H9 (cell line): Measurements from ENCODE around the gene ZMAT3. TPM values are rescaled to one million over a fixed set of nuclear protein-coding genes. Genes with fewer than 3 reads are reported as not detected.
A peak's percentile ranks its signal among the peaks of the same experiment; 100 is the strongest.

Experiments
- DNase-seq: peaks from one replicate; pipeline ENCODE4 v3.0.0-alpha.2; 2017
- H2AFZ ChIP-seq: one replicate; pipeline ENCODE4 v1.6.1; 2013; ENCODE audit warnings: mild to moderate bottlenecking, low read length, control low read depth, moderate library complexity
- H2AK5ac ChIP-seq: 2 replicates; pipeline ENCODE4 v1.6.1; 2013; ENCODE audit warnings: low read length, control low read depth, mixed read lengths; ENCODE audit not compliant: insufficient read length
- H2BK120ac ChIP-seq: one replicate; pipeline ENCODE4 v1.6.1; 2013; ENCODE audit warnings: low read depth, mild to moderate bottlenecking, low read length, control low read depth, inconsistent platforms; ENCODE audit not compliant: poor library complexity, severe bottlenecking
- H2BK12ac ChIP-seq: 2 replicates; pipeline ENCODE4 v1.6.1; 2013; ENCODE audit warnings: low read length, control low read depth, mixed read lengths, low read depth; ENCODE audit not compliant: insufficient read length
- H2BK15ac ChIP-seq: 2 replicates; pipeline ENCODE4 v1.6.1; 2013; ENCODE audit warnings: low read depth, low read length, control low read depth
- H2BK20ac ChIP-seq: one replicate; pipeline ENCODE4 v1.6.1; 2013; ENCODE audit warnings: low read depth, mild to moderate bottlenecking, low read length, control low read depth, inconsistent platforms; ENCODE audit not compliant: poor library complexity, severe bottlenecking
- H2BK5ac ChIP-seq: 2 replicates; pipeline ENCODE4 v1.6.1; 2013; ENCODE audit warnings: low read length, control low read depth, mixed read lengths; ENCODE audit not compliant: insufficient read length
- H3K14ac ChIP-seq: 2 replicates; pipeline ENCODE4 v1.6.1; 2013; ENCODE audit warnings: low read length, control low read depth; ENCODE audit not compliant: insufficient read depth
- H3K18ac ChIP-seq: 2 replicates; pipeline ENCODE4 v1.6.1; 2013; ENCODE audit warnings: low read depth, mild to moderate bottlenecking, mixed read lengths, low read length, control low read depth; ENCODE audit not compliant: insufficient read length
- H3K23ac ChIP-seq: 2 replicates; pipeline ENCODE4 v1.6.1; 2013; ENCODE audit warnings: low read length, control low read depth, mixed read lengths, low read depth; ENCODE audit not compliant: insufficient read length
- H3K23me2 ChIP-seq: 2 replicates; pipeline ENCODE4 v1.6.1; 2013; ENCODE audit warnings: low read depth, mild to moderate bottlenecking, mixed read lengths, low read length, control low read depth; ENCODE audit not compliant: insufficient read length, poor library complexity, severe bottlenecking
- H3K27ac ChIP-seq: 2 replicates; pipeline ENCODE4 v1.5.1; 2013; ENCODE audit warnings: low read length, control low read depth, mixed read lengths, low read depth; ENCODE audit not compliant: insufficient read length
- H3K27me3 ChIP-seq: 2 replicates; pipeline ENCODE4 v1.6.1; 2013; ENCODE audit warnings: low read length, control low read depth, inconsistent platforms; ENCODE audit not compliant: insufficient read depth
- H3K4ac ChIP-seq: 2 replicates; pipeline ENCODE4 v1.6.1; 2013; ENCODE audit warnings: low read depth, mild to moderate bottlenecking, control low read depth, inconsistent platforms, low read length, moderate library complexity
- H3K4me1 ChIP-seq: 2 replicates; pipeline ENCODE4 v1.6.1; 2013; ENCODE audit warnings: low read length, control low read depth, inconsistent platforms; ENCODE audit not compliant: insufficient read depth
- H3K4me2 ChIP-seq: 2 replicates; pipeline ENCODE4 v1.6.1; 2013; ENCODE audit warnings: low read length, control low read depth, mixed read lengths; ENCODE audit not compliant: insufficient read length, insufficient read depth
- H3K56ac ChIP-seq: 2 replicates; pipeline ENCODE4 v1.6.1; 2013; ENCODE audit warnings: low read depth, mild to moderate bottlenecking, mixed read lengths, low read length, control low read depth; ENCODE audit not compliant: insufficient read length
- H3K79me1 ChIP-seq: 2 replicates; pipeline ENCODE4 v1.6.1; 2013; ENCODE audit warnings: low read depth, mild to moderate bottlenecking, moderate library complexity, low read length, control low read depth, inconsistent platforms; ENCODE audit not compliant: insufficient read depth, poor library complexity, severe bottlenecking
- H3K79me2 ChIP-seq: 2 replicates; pipeline ENCODE4 v1.6.1; 2013; ENCODE audit warnings: low read length, control low read depth, inconsistent platforms; ENCODE audit not compliant: insufficient read depth
- H3K9ac ChIP-seq: 2 replicates; pipeline ENCODE4 v1.6.1; 2013; ENCODE audit warnings: low read length, control low read depth, mixed read lengths; ENCODE audit not compliant: insufficient read length; ENCODE audit errors: extremely low read depth
- H3K9me3 ChIP-seq: one replicate; pipeline ENCODE4 v1.6.1; 2013; ENCODE audit warnings: low read depth, low read length, inconsistent platforms; ENCODE audit not compliant: control insufficient read depth
- H3T11ph ChIP-seq: one replicate; pipeline ENCODE4 v1.6.1; 2013; ENCODE audit warnings: mild to moderate bottlenecking, low read length, control low read depth, inconsistent platforms
- H4K20me1 ChIP-seq: one replicate; pipeline ENCODE4 v1.6.1; 2013; ENCODE audit not compliant: control insufficient read depth, insufficient read length, insufficient read depth
- H4K5ac ChIP-seq: 2 replicates; pipeline ENCODE4 v1.6.1; 2013; ENCODE audit warnings: low read depth, mild to moderate bottlenecking, mixed read lengths, low read length, control low read depth; ENCODE audit not compliant: insufficient read length
- H4K8ac ChIP-seq: replicated peaks from 2 replicates; pipeline ENCODE4 v1.6.1; 2013; ENCODE audit warnings: low read length, control low read depth, mixed read lengths, low read depth; ENCODE audit not compliant: insufficient read length
- H4K91ac ChIP-seq: 2 replicates; pipeline ENCODE4 v1.6.1; 2013; ENCODE audit warnings: low read depth, mild to moderate bottlenecking, moderate library complexity, mixed read lengths, low read length, control low read depth; ENCODE audit not compliant: insufficient read length
- H3K27ac Mint-ChIP-seq, 3 experiments: 2 replicates in 2 of 3; 3 replicates in 1 of 3; pipeline ENCODE4 v1.8.0; 2020 to 2021; ENCODE audit warnings: mixed read lengths in 3 of 3, mild to moderate bottlenecking in 1 of 3, moderate library complexity in 1 of 3
- H3K27me3 Mint-ChIP-seq: 2 replicates; pipeline ENCODE4 v1.8.0; 2021; ENCODE audit warnings: low read depth, mild to moderate bottlenecking, moderate library complexity, mixed read lengths
- H3K36me3 Mint-ChIP-seq, 3 experiments: 2 replicates in 2 of 3; 3 replicates in 1 of 3; pipeline ENCODE4 v1.8.0; 2020 to 2021; ENCODE audit warnings: low read depth in 3 of 3, mixed read lengths in 3 of 3; ENCODE audit not compliant: insufficient read depth in 1 of 3
- H3K4me1 Mint-ChIP-seq, 2 experiments: 2 replicates each; pipeline ENCODE4 v1.8.0; 2020; ENCODE audit warnings: mixed read lengths in 2 of 2
- H3K4me3 Mint-ChIP-seq, 2 experiments: 2 replicates in 1 of 2; 3 replicates in 1 of 2; pipeline ENCODE4 v1.8.0; 2020 to 2021; ENCODE audit warnings: mild to moderate bottlenecking in 2 of 2, mixed read lengths in 2 of 2, moderate library complexity in 1 of 2
- H3K9me3 Mint-ChIP-seq, 2 experiments: 2 replicates in 1 of 2; 3 replicates in 1 of 2; pipeline ENCODE4 v1.8.0; 2020; ENCODE audit warnings: mild to moderate bottlenecking in 2 of 2, mixed read lengths in 2 of 2, moderate library complexity in 1 of 2
- CTCF ChIP-seq: fragments of 200-600 bp; sonication (generic); conservative IDR thresholded peaks from 3 replicates; pipeline ENCODE4 v1.8.0; 2021; ENCODE audit warnings: antibody characterized with exemption, mild to moderate bottlenecking
- whole genome bisulfite sequencing: extraction: QIAGEN DNeasy Blood & Tissue Kit; methylation state at CpG from one replicate; pipeline ENCODE4 v1.1.7; 2013; ENCODE audit warnings: missing lambda C conversion rate, low lambda C conversion rate, mixed read lengths; ENCODE audit not compliant: insufficient read length; ENCODE audit errors: extremely low coverage; 5-methylcytosine and 5-hydroxymethylcytosine counted together
- total RNA-seq: library from RNA; stranded (reverse); gene quantifications from 2 replicates; pipeline ENCODE4 v1.2.1, GENCODE V29; 2021

The ZMAT3 gene
- total RNA-seq, 1 experiment from 2014 or later: 9.4 TPM

- no peak overlapping the region for H2BK12ac ChIP-seq
- Mint-ChIP-seq H3K4me3 (no peak overlapping the region), H3K36me3 (peaks cover 0 to 14% (median 5%) of the 10 kb centered on the region in 3 experiments; a peak in 4 of 7 replicates), H3K27ac (peak overlapping the region in 1 of 3 experiments; percentile 15; a peak in 1 of 7 replicates), H3K4me1 (peaks cover 0 to 12% of the 10 kb centered on the region in 2 experiments; a peak in 2 of 4 replicates), H3K27me3 (no peaks in the 10 kb centered on the region), H3K9me3 (peaks cover 5 to 10% of the 10 kb centered on the region in 2 experiments; a peak in 3 of 5 replicates)
- no peak overlapping the region for H2AFZ ChIP-seq
- no peak overlapping the region for H2BK20ac ChIP-seq
- no peak overlapping the region for H3T11ph ChIP-seq
- H3K18ac ChIP-seq: no peak overlapping the region
- no peak overlapping the region for H2BK5ac ChIP-seq
- H4K5ac ChIP-seq: no peak overlapping the region
- H4K91ac ChIP-seq: no peak overlapping the region
- DNase-seq: no peak
- H3K23ac ChIP-seq: no peak overlapping the region
- no peaks in the 10 kb centered on the region for H3K23me2 ChIP-seq
- TF ChIP-seq CTCF: no peak
- H3K4ac ChIP-seq: no peak overlapping the region
- no peak overlapping the region for H2BK120ac ChIP-seq
- no peaks in the 10 kb centered on the region for H3K27me3 ChIP-seq
- no peak overlapping the region for H2BK15ac ChIP-seq
- no peaks in the 10 kb centered on the region for H3K4me1 ChIP-seq
- H4K20me1 ChIP-seq: no peaks in the 10 kb centered on the region
- no peaks in the 10 kb centered on the region for H3K9me3 ChIP-seq
- H3K4me2 ChIP-seq: no peak overlapping the region
- H3K27ac ChIP-seq: no peak overlapping the region
- no CpG with 5 or more reads among the region's 8 CpGs for WGBS
- no peak overlapping the region for H3K9ac ChIP-seq
- H2AK5ac ChIP-seq: no peak overlapping the region
- no peaks in the 10 kb centered on the region; the same call in 1 of the 2 replicates for H3K79me2 ChIP-seq
- no peak overlapping the region for H3K56ac ChIP-seq
- H3K14ac ChIP-seq: no peak overlapping the region
- no peaks in the 10 kb centered on the region for H3K79me1 ChIP-seq
- no peak overlapping the region for H4K8ac ChIP-seq
Measured at GRCh38 chr3:179046497-179047353, 24.9 kb downstream of the ZMAT3 start.
